K562 (cell line): Measurements from ENCODE around the gene EPHB1. TPM values are rescaled to one million over a fixed set of nuclear protein-coding genes. Genes with fewer than 3 reads are reported as not detected.

Source experiments
- ATAC-seq: fragments of 200-7000 bp; cut with Tn5 transposase; 3 replicates; pipeline ENCODE4 v1.9.1; 2020; ENCODE audit warnings: moderate library complexity
- BruUV-seq: library from RNA; stranded (reverse); fragments of 400-500 nt; replicated peaks from 2 replicates; lab custom pipeline; 2021; lab: Mats Ljungman, UMichigan
- CTCF ChIA-PET: fragments of 300-600 bp; formaldehyde crosslinking; extraction: SDS; loops from one replicate; lab custom pipeline; 2021; ENCODE audit warnings: low intra/inter-chr PET ratio; lab: Yijun Ruan, JAX
- POLR2A ChIA-PET: fragments of 300-600, 350-650 bp; sonication (Branson Sonifier 250); formaldehyde crosslinking; extraction: SDS; loops from one replicate; lab custom pipeline; 2021; ENCODE audit warnings: antibody characterized with exemption, inconsistent platforms; lab: Yijun Ruan, JAX
- DNase-seq, 4 experiments: peaks; one replicate each; pipeline versions ENCODE4 v3.0.0 to v3.0.0-alpha.2; 2011 to 2018; ENCODE audit warnings: low spot score in 3 of 4, mixed read lengths in 3 of 4; ENCODE audit errors: extremely low read depth in 1 of 4
- FAIRE-seq: peaks from 2 replicates; lab custom pipeline; 2011; peaks lifted over from hg19 to GRCh38; lab: Jason Lieb, UNC
- H2AFZ ChIP-seq: 2 replicates; pipeline ENCODE4 v1.6.0; 2011; ENCODE audit warnings: low read depth, low read length, control low read depth, inconsistent platforms
- H3K27ac ChIP-seq: fragments of 200-600 bp; 3 replicates; pipeline ENCODE4 v1.8.0; 2011; ENCODE audit warnings: low read depth, mild to moderate bottlenecking, control low read depth, inconsistent platforms, low read length, moderate library complexity, mixed read lengths; ENCODE audit errors: extremely low read depth
- H3K27me3 ChIP-seq, 2 experiments: fragments of 300-600 bp in 1 of 2; 2 replicates in 1 of 2; 3 replicates in 1 of 2; pipeline versions ENCODE4 v1.6.0 to v1.8.0; 2011; ENCODE audit warnings: inconsistent platforms in 2 of 2, low read length in 2 of 2, mild to moderate bottlenecking in 1 of 2, mixed read lengths in 1 of 2, moderate library complexity in 1 of 2; ENCODE audit not compliant: control insufficient read depth in 2 of 2, insufficient read depth in 2 of 2
- H3K36me3 ChIP-seq: fragments of 300-600 bp; 3 replicates; pipeline ENCODE4 v1.8.0; 2011; ENCODE audit warnings: mild to moderate bottlenecking, low read length, inconsistent platforms; ENCODE audit not compliant: control insufficient read depth, insufficient read depth
- H3K4me1 ChIP-seq, 2 experiments: fragments of 200-600 bp in 1 of 2; replicated peaks in 1 of 2; 2 replicates in 1 of 2; 3 replicates in 1 of 2; pipeline versions ENCODE4 v1.5.1 to v1.8.0; 2011; ENCODE audit warnings: inconsistent platforms in 2 of 2, low read length in 2 of 2, mild to moderate bottlenecking in 1 of 2, mixed read lengths in 1 of 2, moderate library complexity in 1 of 2; ENCODE audit not compliant: control insufficient read depth in 2 of 2, insufficient read depth in 2 of 2
- H3K4me2 ChIP-seq: 2 replicates; pipeline ENCODE4 v1.6.1; 2011; ENCODE audit warnings: low read length, control low read depth, inconsistent platforms, mixed read lengths; ENCODE audit not compliant: insufficient read depth
- H3K4me3 ChIP-seq: fragments of 200-600 bp; sonication (generic), shearing (Covaris generic); 2 replicates; pipeline ENCODE4 v1.5.1; 2016; ENCODE audit warnings: control low read depth, inconsistent platforms
- H3K79me2 ChIP-seq: fragments of 200-600 bp; 3 replicates; pipeline ENCODE4 v1.8.0; 2011; ENCODE audit warnings: low read length, inconsistent platforms; ENCODE audit not compliant: control insufficient read depth, insufficient read depth
- H3K9ac ChIP-seq, 2 experiments: 2 replicates each; pipeline versions ENCODE4 v1.6.0 to v1.6.1; 2011; ENCODE audit warnings: low read depth in 2 of 2, low read length in 2 of 2, control low read depth in 1 of 2, inconsistent platforms in 1 of 2, mild to moderate bottlenecking in 1 of 2, mixed read lengths in 1 of 2; ENCODE audit not compliant: insufficient read depth in 1 of 2
- H3K9me1 ChIP-seq: one replicate; pipeline ENCODE4 v1.6.0; 2011; ENCODE audit warnings: inconsistent platforms, mild to moderate bottlenecking, low read length, moderate library complexity; ENCODE audit not compliant: control insufficient read depth, insufficient read depth
- H3K9me3 ChIP-seq: replicated peaks from 2 replicates; pipeline ENCODE4 v1.5.1; 2011; ENCODE audit warnings: low read depth, low read length, inconsistent platforms; ENCODE audit not compliant: control insufficient read depth, insufficient read depth
- H4K20me1 ChIP-seq: replicated peaks from 2 replicates; pipeline ENCODE4 v1.6.1; 2011; ENCODE audit warnings: low read length, inconsistent platforms, mixed read lengths; ENCODE audit not compliant: control insufficient read depth, insufficient read depth
- SRSF9 ChIP-seq: fragments of 200-400 bp; formaldehyde crosslinking; IDR thresholded peaks from 2 replicates; pipeline ENCODE4 v1.6.1; 2017; ENCODE audit warnings: low read depth, low read length, borderline replicate concordance
- STAT5B ChIP-seq: fragments of 250-450 bp; sonication (Bioruptor Pico); IDR thresholded peaks from 2 replicates; pipeline ENCODE4 v1.8.0; 2021; ENCODE audit warnings: mild to moderate bottlenecking, inconsistent platforms
- ZNF79 ChIP-seq: fragments of 250-450 bp; sonication (Bioruptor Pico); IDR thresholded peaks from 2 replicates; pipeline ENCODE4 v1.4.0; 2020; ENCODE audit warnings: low read depth, mild to moderate bottlenecking, moderate library complexity
- WGBS: fragments of 100-300 bp; shearing (Covaris generic); methylation state at CpG from one replicate; pipeline ENCODE4 v1.1.6; 2016; ENCODE audit warnings: low coverage, mixed read lengths; ENCODE audit not compliant: insufficient coverage; ENCODE audit errors: missing lambda C conversion rate; 5-methylcytosine and 5-hydroxymethylcytosine counted together
- in situ Hi-C: fragments of 300-500 bp; cut with MboI; formaldehyde crosslinking; loops from 4 replicates; pipeline ENCODE4 v1.15.0; 2018; ENCODE audit warnings: inconsistent platforms, mixed read lengths
- intact Hi-C: fragments of 100-400 bp; cut with micrococcal nuclease; formaldehyde crosslinking; loops from 2 replicates; pipeline ENCODE4 v1.14.2; 2022
- polyA plus RNA-seq, 8 experiments: library from polyadenylated mRNA; depleted of rRNA in 4 of 8; stranded (reverse) in 5 of 8; unstranded in 3 of 8; fragments of >200 nt; fragmentation: Nextera tagmentation in 2 of 8; fragmentation: Illumina TruSeq in 1 of 8; extraction: Ambion mirVana in 2 of 8; extraction: Trizol in 1 of 8; gene quantifications; 2 replicates each; pipeline versions ENCODE4 v1.2.1 to v1.2.3, GENCODE V29; 2011 to 2014; ENCODE audit warnings: inconsistent platforms in 1 of 8, missing spikeins in 1 of 8
- total RNA-seq, 7 experiments: library from RNA; depleted of rRNA in 6 of 7; stranded (reverse); fragments of >200 nt in 6 of 7; fragmentation: Illumina TruSeq in 2 of 7; extraction: Trizol in 2 of 7; gene quantifications; 2 replicates each; pipeline versions ENCODE4 v1.2.1 to v1.2.3, GENCODE V29; 2011 to 2021; ENCODE audit warnings: low replicate concordance in 1 of 7

EPHB1 gene
- total and polyA plus RNA-seq, 9 of the 15 experiments (the other 6 are each of a cell fraction or from before 2014, with no cell fraction given), result 0.29 TPM; not detected in 8

DNA sequence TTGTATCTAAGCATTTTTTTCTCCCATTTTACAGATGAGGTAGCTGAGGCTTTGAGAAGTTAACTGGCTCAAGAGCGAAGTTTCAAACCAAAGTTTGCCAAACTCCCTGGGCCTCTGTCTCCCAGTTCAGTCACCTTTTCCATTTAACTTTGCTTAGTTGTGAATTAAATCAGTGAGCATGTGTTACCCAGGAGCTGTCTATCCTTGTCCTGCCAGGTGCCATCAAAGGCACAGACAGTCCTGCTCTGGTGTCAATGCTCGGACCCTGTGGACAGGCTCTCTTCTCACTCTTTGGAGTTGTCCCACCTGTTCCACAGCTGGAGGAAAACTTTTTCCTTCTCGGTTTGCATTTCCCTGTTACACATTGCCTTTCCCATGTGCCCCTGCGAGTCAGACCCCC is 8.6 kb downstream of the EPHB1 start (continued):
- no peak for TF ChIP-seq ZNF79 (CRISPR knock-in tag)

GRCh38 chr3:134804508-134805480 is 9.7 kb downstream of the EPHB1 start:
- WGBS, result 0% methylated on average over 10 of the region's 14 CpGs
- no TSS peak for BruUV-seq

More at GRCh38 chr3:134804508-134805480, 9.7 kb downstream of the EPHB1 start:
- Histone ChIP-seq H3K36me3 (no peaks in the 10 kb centered on the region), H4K20me1 (no peaks in the 10 kb centered on the region), H3K4me1 (no peaks in the 10 kb centered on the region), H3K27ac (no peak overlapping the region), H3K9ac (no peak overlapping the region), H3K4me3 (no peak overlapping the region), H2AFZ (no peak overlapping the region), H3K27me3 (no peaks in the 10 kb centered on the region), H3K79me2 (no peaks in the 10 kb centered on the region), H3K9me1 (no peaks in the 10 kb centered on the region), H3K9me3 (no peaks in the 10 kb centered on the region), H3K4me2 (no peak overlapping the region)
- POLR2A ChIA-PET, result interaction anchor here (0.7 kb wide), 1 partner anchor 12 kb away, joined by 3 read pairs; no protein-coding TSS in a partner anchor
- CTCF ChIA-PET, result no interaction called here
- ATAC-seq (no peak), DNase-seq (no peak), FAIRE-seq (no peak)
- in situ Hi-C loops (no loop called here), intact Hi-C loops (no loop called here)
- TF ChIP-seq SRSF9, result no peak
- TF ChIP-seq STAT5B (CRISPR knock-in tag), result no peak
